ENCODE measurements around the gene SIDT1. TPM values are rescaled to one million over a fixed set of nuclear protein-coding genes. Genes with fewer than 3 reads are reported as not detected.

SIDT1 gene
- total RNA-seq, 3 donors from 2014 or later (not counting 1 experiment from before 2014, with no cell fraction given) = 86.9 to 136 (median 101) TPM

GRCh38 chr3:113574213-113574612 lies 41.9 kb downstream of the SIDT1 start:
- Histone ChIP-seq H3K4me3 (ENCODE audit: low read length) (no peak overlapping the region), H3K27me3 (ENCODE audit: control insufficient read depth, insufficient read depth, low read length) (no peaks in the 10 kb centered on the region), H3K36me3 (ENCODE audit: control insufficient read depth, insufficient read depth, low read length) (peaks cover 18% of the 10 kb centered on the region), H3K9me3 (ENCODE audit: control insufficient read depth, insufficient read depth, low read length) (no peaks in the 10 kb centered on the region), H3K27ac (ENCODE audit: low read length) (no peak overlapping the region), H3K4me1 (ENCODE audit: control insufficient read depth, insufficient read depth, low read length) (no peaks in the 10 kb centered on the region)
- Mint-ChIP-seq H3K4me1 (peaks cover 11 to 22% of the 10 kb centered on the region in 2 donors), H3K27me3 (ENCODE audit: low read depth in 2 of 2) (no peaks in the 10 kb centered on the region), H3K27ac (peak overlapping the region; percentile 27 to 68), H3K36me3 (no peaks in the 10 kb centered on the region), H3K4me3 (no peak overlapping the region), H3K9me3 (no peaks in the 10 kb centered on the region)
- ATAC-seq (no peak), DNase-seq (no peak)
- intact Hi-C loops (cut with micrococcal nuclease) = no loop called here
- TF ChIP-seq, protein P1, sequence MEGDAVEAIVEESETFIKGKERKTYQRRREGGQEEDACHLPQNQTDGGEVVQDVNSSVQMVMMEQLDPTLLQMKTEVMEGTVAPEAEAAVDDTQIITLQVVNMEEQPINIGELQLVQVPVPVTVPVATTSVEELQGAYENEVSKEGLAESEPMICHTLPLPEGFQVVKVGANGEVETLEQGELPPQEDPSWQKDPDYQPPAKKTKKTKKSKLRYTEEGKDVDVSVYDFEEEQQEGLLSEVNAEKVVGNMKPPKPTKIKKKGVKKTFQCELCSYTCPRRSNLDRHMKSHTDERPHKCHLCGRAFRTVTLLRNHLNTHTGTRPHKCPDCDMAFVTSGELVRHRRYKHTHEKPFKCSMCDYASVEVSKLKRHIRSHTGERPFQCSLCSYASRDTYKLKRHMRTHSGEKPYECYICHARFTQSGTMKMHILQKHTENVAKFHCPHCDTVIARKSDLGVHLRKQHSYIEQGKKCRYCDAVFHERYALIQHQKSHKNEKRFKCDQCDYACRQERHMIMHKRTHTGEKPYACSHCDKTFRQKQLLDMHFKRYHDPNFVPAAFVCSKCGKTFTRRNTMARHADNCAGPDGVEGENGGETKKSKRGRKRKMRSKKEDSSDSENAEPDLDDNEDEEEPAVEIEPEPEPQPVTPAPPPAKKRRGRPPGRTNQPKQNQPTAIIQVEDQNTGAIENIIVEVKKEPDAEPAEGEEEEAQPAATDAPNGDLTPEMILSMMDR (IDR thresholded peaks at IDR 0.05) = no peak
- WGBS (ENCODE audit: insufficient coverage) = 72% methylated on average over 2 of the region's 2 CpGs

DNA sequence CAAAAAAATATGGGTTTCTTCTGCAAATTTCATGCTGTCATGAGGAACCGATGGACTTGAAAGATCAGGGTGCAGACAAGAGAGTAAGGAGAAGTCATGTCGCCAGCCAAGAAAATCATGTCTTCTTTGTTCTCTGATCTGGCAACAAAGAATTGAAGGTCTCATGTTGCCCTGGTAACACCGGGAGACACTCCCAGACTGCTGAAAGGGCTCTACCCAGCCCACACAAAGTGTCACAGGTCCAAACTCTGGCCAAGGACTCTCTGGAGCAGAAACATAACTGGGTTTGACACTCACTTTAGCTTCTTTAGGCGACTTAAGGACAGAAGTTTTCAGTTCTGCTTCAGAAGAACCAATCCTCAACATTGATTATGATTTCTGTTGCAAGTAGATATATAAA lies 42.9 kb downstream of the SIDT1 start:
- H3K27ac ChIP-seq (ENCODE audit: low read length) = no peak overlapping the region
- TF ChIP-seq, protein P1 (IDR thresholded peaks at IDR 0.05) = no peak
- DNase-seq (no peak), ATAC-seq (no peak)
- intact Hi-C loops (cut with micrococcal nuclease) = loop anchor here (5.0 kb wide), 1 partner anchor 43 kb away; the partner anchor contains the start of gene SIDT1
- H3K36me3 ChIP-seq (ENCODE audit: control insufficient read depth, insufficient read depth, low read length) = peaks cover 11% of the 10 kb centered on the region
- H3K27me3 ChIP-seq (ENCODE audit: control insufficient read depth, insufficient read depth, low read length) = no peaks in the 10 kb centered on the region
- no peaks in the 10 kb centered on the region for H3K4me1 ChIP-seq (ENCODE audit: control insufficient read depth, insufficient read depth, low read length)
- H3K27ac Mint-ChIP-seq = peak overlapping the region; percentile 27 to 68
- no peak overlapping the region for H3K4me3 Mint-ChIP-seq
- H3K4me3 ChIP-seq (ENCODE audit: low read length) = no peak overlapping the region
- no peaks in the 10 kb centered on the region for H3K9me3 Mint-ChIP-seq
- H3K36me3 Mint-ChIP-seq = no peaks in the 10 kb centered on the region
- peaks cover 19 to 30% of the 10 kb centered on the region in 2 donors for H3K4me1 Mint-ChIP-seq
- no peaks in the 10 kb centered on the region for H3K9me3 ChIP-seq (ENCODE audit: control insufficient read depth, insufficient read depth, low read length)
- 84% methylated on average over 4 of the region's 4 CpGs for WGBS (ENCODE audit: insufficient coverage)
- H3K27me3 Mint-ChIP-seq (ENCODE audit: low read depth in 2 of 2) = no peaks in the 10 kb centered on the region

- H3K27ac Mint-ChIP-seq = peak overlapping the region in 1 of 2 donors; percentile 15
- TF ChIP-seq, protein P1 (IDR thresholded peaks at IDR 0.05) = no peak
- intact Hi-C loops (cut with micrococcal nuclease) = no loop called here
- H3K27me3 Mint-ChIP-seq (ENCODE audit: low read depth in 2 of 2) = no peaks in the 10 kb centered on the region
- no peak overlapping the region for H3K27ac ChIP-seq (ENCODE audit: low read length)
- no peaks in the 10 kb centered on the region for H3K9me3 ChIP-seq (ENCODE audit: control insufficient read depth, insufficient read depth, low read length)
- H3K4me3 ChIP-seq (ENCODE audit: low read length) = no peak overlapping the region
- no peak for ATAC-seq
- no peak for DNase-seq
- no peaks in the 10 kb centered on the region for H3K4me1 ChIP-seq (ENCODE audit: control insufficient read depth, insufficient read depth, low read length)
- H3K9me3 Mint-ChIP-seq = no peaks in the 10 kb centered on the region
- peaks cover 61% of the 10 kb centered on the region for H3K36me3 ChIP-seq (ENCODE audit: control insufficient read depth, insufficient read depth, low read length)
- WGBS (ENCODE audit: insufficient coverage) = 100% methylated on average over 1 of the region's 1 CpG
- peaks cover 12% of the 10 kb centered on the region for H3K36me3 Mint-ChIP-seq
- H3K27me3 ChIP-seq (ENCODE audit: control insufficient read depth, insufficient read depth, low read length) = no peaks in the 10 kb centered on the region
- no peak overlapping the region for H3K4me3 Mint-ChIP-seq
- H3K4me1 Mint-ChIP-seq = peaks cover 5 to 9% of the 10 kb centered on the region in 2 donors
Measured at GRCh38 chr3:113585228-113585627, 52.9 kb downstream of the SIDT1 start.

DNA sequence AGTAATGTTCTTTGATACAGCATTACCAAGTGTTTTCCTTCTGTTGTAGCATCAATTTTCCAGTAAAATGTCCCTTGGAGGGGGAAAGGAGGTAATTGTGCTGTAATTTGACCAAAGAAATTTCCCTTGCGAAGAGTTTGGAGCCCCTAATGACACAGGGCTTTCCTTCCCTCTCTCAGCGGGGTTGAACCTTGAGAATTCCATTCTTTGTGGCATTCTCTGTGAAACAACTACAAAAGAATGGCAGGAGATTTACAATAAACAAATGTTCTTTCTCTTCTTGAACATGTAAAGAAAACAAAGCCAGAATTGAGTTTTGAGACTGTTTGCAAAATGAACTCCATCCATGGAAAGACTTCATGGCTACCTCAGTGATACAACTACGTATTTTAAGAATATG lies 53.4 kb downstream of the SIDT1 start:
- Histone ChIP-seq H3K9me3 (ENCODE audit: control insufficient read depth, insufficient read depth, low read length) (no peaks in the 10 kb centered on the region), H3K27ac (ENCODE audit: low read length) (no peak overlapping the region), H3K4me3 (ENCODE audit: low read length) (no peak overlapping the region), H3K36me3 (ENCODE audit: control insufficient read depth, insufficient read depth, low read length) (peaks cover 59% of the 10 kb centered on the region), H3K4me1 (ENCODE audit: control insufficient read depth, insufficient read depth, low read length) (no peaks in the 10 kb centered on the region), H3K27me3 (ENCODE audit: control insufficient read depth, insufficient read depth, low read length) (no peaks in the 10 kb centered on the region)
- H3K4me1 Mint-ChIP-seq = peaks cover 0 to 8% of the 10 kb centered on the region in 2 donors
- H3K27ac Mint-ChIP-seq = no peak overlapping the region
- no peaks in the 10 kb centered on the region for H3K9me3 Mint-ChIP-seq
- intact Hi-C loops (cut with micrococcal nuclease) = no loop called here
- TF ChIP-seq, protein P1 (IDR thresholded peaks at IDR 0.05) = no peak
- no peak overlapping the region for H3K4me3 Mint-ChIP-seq
- H3K27me3 Mint-ChIP-seq (ENCODE audit: low read depth in 2 of 2) = no peaks in the 10 kb centered on the region
- DNase-seq (no peak), ATAC-seq (no peak)
- H3K36me3 Mint-ChIP-seq = peaks cover 12% of the 10 kb centered on the region
- 96% methylated on average over 3 of the region's 3 CpGs for WGBS (ENCODE audit: insufficient coverage)
